K562 (cell line): ENCODE measurements around the gene ZBTB2. TPM values are rescaled to one million over a fixed set of nuclear protein-coding genes. Genes with fewer than 3 reads are reported as not detected.
A peak's percentile ranks its signal among the peaks of the same experiment; 100 is the strongest.

Experiments
- BRD9 ChIP-seq: fragments of 450-650 bp; IDR thresholded peaks from 2 replicates; pipeline ENCODE4 v1.6.1; 2018; ENCODE audit warnings: low read depth; ENCODE audit not compliant: partially characterized antibody
- C11orf30 ChIP-seq: fragments of 450-650 bp; IDR thresholded peaks from 2 replicates; pipeline ENCODE4 v1.6.1; 2016; ENCODE audit warnings: low read depth, mild to moderate bottlenecking
- CHD4 ChIP-seq: fragments of 200-600 bp; sonication (generic); IDR thresholded peaks from 3 replicates; pipeline ENCODE4 v1.6.1; 2012; ENCODE audit warnings: low read depth, mild to moderate bottlenecking, mixed read lengths, low read length, inconsistent platforms; ENCODE audit not compliant: insufficient read depth, insufficient replicate concordance, poor library complexity, severe bottlenecking
- ETS1 ChIP-seq: conservative IDR thresholded peaks from 2 replicates; pipeline ENCODE4 v1.6.1; 2011; ENCODE audit warnings: low read depth, mild to moderate bottlenecking, low read length; ENCODE audit not compliant: control insufficient read depth
- ETS2 ChIP-seq: IDR thresholded peaks from 2 replicates; pipeline ENCODE4 v1.6.1; 2016; ENCODE audit warnings: borderline replicate concordance, missing genetic modification characterization, mild to moderate bottlenecking, moderate library complexity, missing compliant biosample characterization; ENCODE audit not compliant: poor library complexity, severe bottlenecking
- FOXJ2 ChIP-seq: fragments of 200-800 bp; sonication (Bioruptor generic); IDR thresholded peaks from 2 replicates; pipeline ENCODE4 v1.6.1; 2016; ENCODE audit warnings: missing genetic modification characterization, missing compliant biosample characterization
- FOXM1 ChIP-seq, 2 experiments: fragments of 450-650 bp in 1 of 2; sonication (generic) in 1 of 2; formaldehyde crosslinking in 1 of 2; IDR thresholded peaks; 2 replicates each; pipeline versions ENCODE4 v1.6.1 to v1.9.0; 2017 to 2022; ENCODE audit warnings: low read depth in 2 of 2, mild to moderate bottlenecking in 2 of 2, missing genetic modification reagents in 1 of 2, moderate library complexity in 1 of 2
- KAT2B ChIP-seq: IDR thresholded peaks from one replicate; pipeline ENCODE4 v1.6.1; 2012; ENCODE audit warnings: low read depth, mild to moderate bottlenecking, control low read depth, inconsistent platforms, low read length, moderate library complexity
- KLF1 ChIP-seq: fragments of 450-650 bp; IDR thresholded peaks from 2 replicates; pipeline ENCODE4 v1.6.1; 2016; ENCODE audit warnings: missing genetic modification characterization, missing compliant biosample characterization
- PKNOX1 ChIP-seq: fragments of 450-650 bp; IDR thresholded peaks from 2 replicates; pipeline ENCODE4 v1.6.1; 2016
- POLR2H ChIP-seq: IDR thresholded peaks from 2 replicates; pipeline ENCODE4 v1.6.1; 2016; ENCODE audit warnings: missing genetic modification characterization, low read depth, mild to moderate bottlenecking, control low read depth, missing compliant biosample characterization, moderate library complexity
- SUPT5H ChIP-seq: fragments of 450-650 bp; IDR thresholded peaks from 2 replicates; pipeline ENCODE4 v1.6.1; 2016
- TAF15 ChIP-seq: fragments of 200-400 bp; formaldehyde crosslinking; IDR thresholded peaks from 2 replicates; pipeline ENCODE4 v1.6.1; 2017; ENCODE audit warnings: mild to moderate bottlenecking, low read depth, low read length, moderate library complexity
- TFAM ChIP-seq: fragments of 250-450 bp; sonication (Bioruptor Pico); conservative IDR thresholded peaks from 2 replicates; pipeline ENCODE4 v1.5.0; 2021; ENCODE audit warnings: mild to moderate bottlenecking, moderate library complexity
- THAP7 ChIP-seq: fragments of 250-450 bp; sonication (Bioruptor Pico); IDR thresholded peaks from 2 replicates; pipeline ENCODE4 v1.5.0; 2021
- TRIM28 ChIP-seq: fragments of 450-650 bp; IDR thresholded peaks from 2 replicates; pipeline ENCODE4 v1.6.1; 2017
- ZFP1 ChIP-seq: fragments of 450-650 bp; formaldehyde crosslinking; IDR thresholded peaks from 2 replicates; pipeline ENCODE4 v1.4.0; 2020; ENCODE audit warnings: mild to moderate bottlenecking, mixed read lengths
- ZNF143 ChIP-seq: sonication (generic); formaldehyde crosslinking; IDR thresholded peaks from 2 replicates; pipeline ENCODE4 v1.9.0; 2022; ENCODE audit warnings: mild to moderate bottlenecking, missing genetic modification reagents
- ZNF23 ChIP-seq: fragments of 250-450 bp; sonication (Bioruptor Pico); IDR thresholded peaks from 2 replicates; pipeline ENCODE4 v1.4.0; 2020; ENCODE audit warnings: mild to moderate bottlenecking
- ZNF444 ChIP-seq: fragments of 250-450 bp; sonication (Bioruptor Pico); IDR thresholded peaks from 2 replicates; pipeline ENCODE4 v1.4.0; 2020; ENCODE audit warnings: mild to moderate bottlenecking, moderate library complexity
- polyA plus RNA-seq, 8 experiments: library from polyadenylated mRNA; depleted of rRNA in 4 of 8; stranded (reverse) in 5 of 8; unstranded in 3 of 8; fragments of >200 nt; fragmentation: Nextera tagmentation in 2 of 8; fragmentation: Illumina TruSeq in 1 of 8; extraction: Ambion mirVana in 2 of 8; extraction: Trizol in 1 of 8; gene quantifications; 2 replicates each; pipeline versions ENCODE4 v1.2.1 to v1.2.3, GENCODE V29; 2011 to 2014; ENCODE audit warnings: inconsistent platforms in 1 of 8, missing spikeins in 1 of 8
- total RNA-seq, 7 experiments: library from RNA; depleted of rRNA in 6 of 7; stranded (reverse); fragments of >200 nt in 6 of 7; fragmentation: Illumina TruSeq in 2 of 7; extraction: Trizol in 2 of 7; gene quantifications; 2 replicates each; pipeline versions ENCODE4 v1.2.1 to v1.2.3, GENCODE V29; 2011 to 2021; ENCODE audit warnings: low replicate concordance in 1 of 7
- TF ChIP-seq, protein P1 (sequence below): IDR thresholded peaks from 3 replicates; pipeline ENCODE4 v1.6.1; 2011; ENCODE audit warnings: borderline replicate concordance, mild to moderate bottlenecking; ENCODE audit not compliant: insufficient read length, insufficient read depth
- TF ChIP-seq, protein P2 (sequence below): fragments of 450-650 bp; IDR thresholded peaks from 2 replicates; pipeline ENCODE4 v1.6.1; 2016; ENCODE audit warnings: mild to moderate bottlenecking

Gene ZBTB2
- total and polyA plus RNA-seq, 9 of the 15 experiments (the other 6 are each of a cell fraction or from before 2014, with no cell fraction given), result 5.1 to 26.2 (median 16.4) TPM

DNA sequence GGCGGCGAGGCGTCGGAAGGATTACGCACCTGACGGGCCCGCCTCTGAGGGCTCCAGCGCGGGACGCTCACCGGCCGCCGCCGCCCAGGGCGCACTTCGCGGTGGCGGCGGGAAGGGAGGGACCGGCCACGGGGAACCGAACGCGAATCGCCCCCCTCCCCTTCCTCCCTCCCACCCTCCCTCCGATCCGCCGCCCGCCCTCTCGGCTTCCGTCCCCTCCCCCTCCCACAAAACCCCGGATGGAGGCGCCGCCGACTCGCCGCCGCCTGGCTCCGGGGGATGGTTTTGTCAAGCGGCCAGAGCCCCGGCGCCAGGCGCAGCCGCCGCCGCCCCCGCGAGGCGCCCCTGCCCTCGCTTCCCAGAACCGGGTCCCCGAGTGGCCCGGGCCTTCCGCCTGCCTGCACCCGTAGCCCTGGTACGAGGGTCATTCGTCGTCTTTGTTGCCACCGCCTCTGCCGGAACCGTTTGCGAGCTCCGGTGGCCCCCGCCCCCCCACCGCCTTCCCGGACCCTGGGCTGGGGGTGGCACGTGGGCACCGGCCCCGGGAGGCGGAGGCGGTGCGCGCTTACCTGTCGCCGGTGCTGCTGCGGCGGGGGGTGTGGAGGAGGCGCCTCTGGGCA lies 398 bp downstream of the ZBTB2 start (continued):
- TF ChIP-seq ETS2 (tag) (no peak), BRD9 (no peak), ZNF444 (CRISPR knock-in tag) (peak; percentile 78), THAP7 (CRISPR knock-in tag) (peak; percentile 53; the same call in 1 of the 2 replicates), ETS1 (no peak; the same call in 1 of the 2 replicates), TAF15 (no peak), TRIM28 (peak; percentile 17; the same call in 1 of the 2 replicates), FOXJ2 (tag) (no peak), PKNOX1 (no peak), KLF1 (no peak), SUPT5H (peak; percentile 82; the same call in 1 of the 2 replicates), TFAM (CRISPR knock-in tag) (no peak), KAT2B (no peak), ZNF143 (no peak), CHD4 (no peak), ZFP1 (CRISPR knock-in tag) (no peak), ZNF23 (CRISPR knock-in tag) (no peak), C11orf30 (no peak), FOXM1 (IDR thresholded peaks at IDR 0.05; ENCODE audit: low read depth) (no peak), FOXM1 (CRISPR knock-in tag; IDR thresholded peaks at IDR 0.05; ENCODE audit: low read depth) (no peak), POLR2H (tag) (peak; percentile 89)
- TF ChIP-seq, protein P1, sequence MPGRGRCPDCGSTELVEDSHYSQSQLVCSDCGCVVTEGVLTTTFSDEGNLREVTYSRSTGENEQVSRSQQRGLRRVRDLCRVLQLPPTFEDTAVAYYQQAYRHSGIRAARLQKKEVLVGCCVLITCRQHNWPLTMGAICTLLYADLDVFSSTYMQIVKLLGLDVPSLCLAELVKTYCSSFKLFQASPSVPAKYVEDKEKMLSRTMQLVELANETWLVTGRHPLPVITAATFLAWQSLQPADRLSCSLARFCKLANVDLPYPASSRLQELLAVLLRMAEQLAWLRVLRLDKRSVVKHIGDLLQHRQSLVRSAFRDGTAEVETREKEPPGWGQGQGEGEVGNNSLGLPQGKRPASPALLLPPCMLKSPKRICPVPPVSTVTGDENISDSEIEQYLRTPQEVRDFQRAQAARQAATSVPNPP, result no peak
- TF ChIP-seq, protein P2, sequence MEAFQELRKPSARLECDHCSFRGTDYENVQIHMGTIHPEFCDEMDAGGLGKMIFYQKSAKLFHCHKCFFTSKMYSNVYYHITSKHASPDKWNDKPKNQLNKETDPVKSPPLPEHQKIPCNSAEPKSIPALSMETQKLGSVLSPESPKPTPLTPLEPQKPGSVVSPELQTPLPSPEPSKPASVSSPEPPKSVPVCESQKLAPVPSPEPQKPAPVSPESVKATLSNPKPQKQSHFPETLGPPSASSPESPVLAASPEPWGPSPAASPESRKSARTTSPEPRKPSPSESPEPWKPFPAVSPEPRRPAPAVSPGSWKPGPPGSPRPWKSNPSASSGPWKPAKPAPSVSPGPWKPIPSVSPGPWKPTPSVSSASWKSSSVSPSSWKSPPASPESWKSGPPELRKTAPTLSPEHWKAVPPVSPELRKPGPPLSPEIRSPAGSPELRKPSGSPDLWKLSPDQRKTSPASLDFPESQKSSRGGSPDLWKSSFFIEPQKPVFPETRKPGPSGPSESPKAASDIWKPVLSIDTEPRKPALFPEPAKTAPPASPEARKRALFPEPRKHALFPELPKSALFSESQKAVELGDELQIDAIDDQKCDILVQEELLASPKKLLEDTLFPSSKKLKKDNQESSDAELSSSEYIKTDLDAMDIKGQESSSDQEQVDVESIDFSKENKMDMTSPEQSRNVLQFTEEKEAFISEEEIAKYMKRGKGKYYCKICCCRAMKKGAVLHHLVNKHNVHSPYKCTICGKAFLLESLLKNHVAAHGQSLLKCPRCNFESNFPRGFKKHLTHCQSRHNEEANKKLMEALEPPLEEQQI, result no peak
